Loucy (cell line): ENCODE results near the gene AKIP1.

Experiments
- EZH2phosphoT487 ChIP-seq: fragments of 200-600 bp; IDR thresholded peaks from 2 replicates; pipeline ENCODE4 v1.6.1; 2018; ENCODE audit warnings: antibody characterized with exemption, mild to moderate bottlenecking, moderate library complexity, borderline replicate concordance
- TF ChIP-seq, protein P1 (sequence below): fragments of 200-600 bp; sonication (generic); conservative IDR thresholded peaks from 2 replicates; pipeline ENCODE4 v1.5.1; 2014; ENCODE audit warnings: mild to moderate bottlenecking, antibody characterized with exemption, low read length

DNA sequence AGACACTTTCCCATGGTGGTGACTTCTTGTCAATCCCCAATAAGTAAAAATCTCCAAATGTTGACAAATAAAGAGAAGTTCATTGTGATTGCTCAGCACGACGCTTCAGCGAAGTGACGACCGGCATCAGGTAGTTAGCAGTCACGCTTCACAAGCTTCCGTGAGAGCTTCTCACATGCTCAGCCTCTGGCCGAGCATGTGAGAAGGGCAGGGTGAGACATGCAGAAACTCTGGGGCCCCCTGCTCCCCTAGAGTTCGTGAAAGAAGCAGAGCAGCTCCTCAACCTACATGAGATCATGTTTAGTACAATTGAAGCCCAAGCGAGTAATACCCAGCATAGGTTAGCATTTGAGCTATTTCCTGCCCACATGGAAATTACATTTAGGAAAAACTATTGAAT lies 26.2 kb downstream of the AKIP1 start:
- TF ChIP-seq, protein P1, sequence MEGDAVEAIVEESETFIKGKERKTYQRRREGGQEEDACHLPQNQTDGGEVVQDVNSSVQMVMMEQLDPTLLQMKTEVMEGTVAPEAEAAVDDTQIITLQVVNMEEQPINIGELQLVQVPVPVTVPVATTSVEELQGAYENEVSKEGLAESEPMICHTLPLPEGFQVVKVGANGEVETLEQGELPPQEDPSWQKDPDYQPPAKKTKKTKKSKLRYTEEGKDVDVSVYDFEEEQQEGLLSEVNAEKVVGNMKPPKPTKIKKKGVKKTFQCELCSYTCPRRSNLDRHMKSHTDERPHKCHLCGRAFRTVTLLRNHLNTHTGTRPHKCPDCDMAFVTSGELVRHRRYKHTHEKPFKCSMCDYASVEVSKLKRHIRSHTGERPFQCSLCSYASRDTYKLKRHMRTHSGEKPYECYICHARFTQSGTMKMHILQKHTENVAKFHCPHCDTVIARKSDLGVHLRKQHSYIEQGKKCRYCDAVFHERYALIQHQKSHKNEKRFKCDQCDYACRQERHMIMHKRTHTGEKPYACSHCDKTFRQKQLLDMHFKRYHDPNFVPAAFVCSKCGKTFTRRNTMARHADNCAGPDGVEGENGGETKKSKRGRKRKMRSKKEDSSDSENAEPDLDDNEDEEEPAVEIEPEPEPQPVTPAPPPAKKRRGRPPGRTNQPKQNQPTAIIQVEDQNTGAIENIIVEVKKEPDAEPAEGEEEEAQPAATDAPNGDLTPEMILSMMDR = no peak
- TF ChIP-seq EZH2phosphoT487 = no peak
